ENCODE results near the gene CBX8.

The CBX8 gene

GRCh38 chr17:79796763-79797491, at the start of gene CBX8:
Gene CBX8 (minus strand): TSS chr17:79797077. CDS start chr17:79796998, 79 bp downstream.
- peak; percentile 99 for DNase-seq

- no peak for DNase-seq
Observed at GRCh38 chr17:79845601-79845949, 48.7 kb upstream of the CBX8 start.

GRCh38 chr17:79844869-79845600, 48.2 kb upstream of the CBX8 start:
- peak; percentile 30 for DNase-seq

- peak; percentile 66 for DNase-seq
Observed at GRCh38 chr17:79843816-79844800, 47.2 kb upstream of the CBX8 start.

GRCh38 chr17:79843474-79843815, 46.6 kb upstream of the CBX8 start:
- DNase-seq, result no peak

GRCh38 chr17:79842656-79843473, 46.0 kb upstream of the CBX8 start:
- no peak for DNase-seq

GRCh38 chr17:79842136-79842655, 45.3 kb upstream of the CBX8 start:
- DNase-seq, result no peak

- DNase-seq, result no peak
Observed at GRCh38 chr17:79841369-79842135, 44.7 kb upstream of the CBX8 start.

- no peak for DNase-seq
Observed at GRCh38 chr17:79840989-79841286, 44.1 kb upstream of the CBX8 start.

- no peak for DNase-seq
Observed at GRCh38 chr17:79840269-79840988, 43.6 kb upstream of the CBX8 start.

- DNase-seq, result peak; percentile 93
Observed at GRCh38 chr17:79839356-79840268, 42.7 kb upstream of the CBX8 start, which contains the start of gene CBX4. Gene CBX4 (minus strand): TSS chr17:79839440. CDS start chr17:79839251, 189 bp downstream.

- DNase-seq, result peak; percentile 62
Observed at GRCh38 chr17:79838522-79839274, 41.8 kb upstream of the CBX8 start.

GRCh38 chr17:79837888-79838521, 41.1 kb upstream of the CBX8 start:
- no peak for DNase-seq

GRCh38 chr17:79836972-79837887, 40.4 kb upstream of the CBX8 start:
- peak; percentile 54 for DNase-seq

GRCh38 chr17:79836510-79836971, 39.7 kb upstream of the CBX8 start:
- DNase-seq, result no peak

- DNase-seq, result no peak
Observed at GRCh38 chr17:79835953-79836509, 39.2 kb upstream of the CBX8 start.

- no peak for DNase-seq
Observed at GRCh38 chr17:79835470-79835899, 38.6 kb upstream of the CBX8 start.

Data from HCEC 1CT (cell line).